K562 (cell line): Measurements from ENCODE around the gene DNAAF3. TPM values are rescaled to one million over a fixed set of nuclear protein-coding genes. Genes with fewer than 3 reads are reported as not detected.
A peak's percentile ranks its signal among the peaks of the same experiment; 100 is the strongest.

ENCODE experiments used
- BACH1 ChIP-seq: fragments of 200-800 bp; sonication (Bioruptor generic); IDR thresholded peaks from 2 replicates; pipeline ENCODE4 v1.6.1; 2016; ENCODE audit warnings: missing genetic modification characterization, missing compliant biosample characterization
- BRF1 ChIP-seq: IDR thresholded peaks from 3 replicates; pipeline ENCODE4 v1.6.1; 2011; ENCODE audit warnings: borderline replicate concordance, mild to moderate bottlenecking; ENCODE audit not compliant: insufficient read length; ENCODE audit errors: extremely low read depth
- CHD7 ChIP-seq: fragments of 200-600 bp; sonication (generic); IDR thresholded peaks from one replicate; pipeline ENCODE4 v1.6.1; 2012; ENCODE audit warnings: mild to moderate bottlenecking, low read depth, low read length, inconsistent platforms
- EP300 ChIP-seq: IDR thresholded peaks from 2 replicates; pipeline ENCODE4 v1.6.1; 2012; ENCODE audit warnings: low read length, improper control_type of control experiment
- MCM7 ChIP-seq, 2 experiments: fragments of 450-650 bp; IDR thresholded peaks; 2 replicates each; pipeline ENCODE4 v1.6.1; 2016 to 2018
- NCOA2 ChIP-seq, 2 experiments: fragments of 450-650 bp; IDR thresholded peaks; 2 replicates each; pipeline ENCODE4 v1.6.1; 2018; ENCODE audit warnings: mild to moderate bottlenecking in 2 of 2, moderate library complexity in 1 of 2; ENCODE audit not compliant: partially characterized antibody in 2 of 2
- RBBP5 ChIP-seq: fragments of 200-600 bp; sonication (generic); IDR thresholded peaks from 2 replicates; pipeline ENCODE4 v1.6.1; 2012; ENCODE audit warnings: borderline replicate concordance, mild to moderate bottlenecking, low read length, control low read depth, inconsistent platforms; ENCODE audit not compliant: insufficient read depth, poor library complexity, severe bottlenecking
- TAF15 ChIP-seq: fragments of 200-400 bp; formaldehyde crosslinking; IDR thresholded peaks from 2 replicates; pipeline ENCODE4 v1.6.1; 2017; ENCODE audit warnings: mild to moderate bottlenecking, low read depth, low read length, moderate library complexity
- TRIM28 ChIP-seq: fragments of 450-650 bp; IDR thresholded peaks from 2 replicates; pipeline ENCODE4 v1.6.1; 2017
- ZFP1 ChIP-seq: fragments of 450-650 bp; formaldehyde crosslinking; IDR thresholded peaks from 2 replicates; pipeline ENCODE4 v1.4.0; 2020; ENCODE audit warnings: mild to moderate bottlenecking, mixed read lengths
- ZFP91 ChIP-seq: sonication (generic); formaldehyde crosslinking; IDR thresholded peaks from 2 replicates; pipeline ENCODE4 v1.8.0; 2022; ENCODE audit warnings: mild to moderate bottlenecking, missing genetic modification reagents
- ZNF384 ChIP-seq: IDR thresholded peaks from 2 replicates; pipeline ENCODE4 v1.6.1; 2012; ENCODE audit warnings: low read depth, low read length, improper control_type of control experiment
- polyA plus RNA-seq, 8 experiments: library from polyadenylated mRNA; depleted of rRNA in 4 of 8; stranded (reverse) in 5 of 8; unstranded in 3 of 8; fragments of >200 nt; fragmentation: Nextera tagmentation in 2 of 8; fragmentation: Illumina TruSeq in 1 of 8; extraction: Ambion mirVana in 2 of 8; extraction: Trizol in 1 of 8; gene quantifications; 2 replicates each; pipeline versions ENCODE4 v1.2.1 to v1.2.3, GENCODE V29; 2011 to 2014; ENCODE audit warnings: inconsistent platforms in 1 of 8, missing spikeins in 1 of 8
- total RNA-seq, 7 experiments: library from RNA; depleted of rRNA in 6 of 7; stranded (reverse); fragments of >200 nt in 6 of 7; fragmentation: Illumina TruSeq in 2 of 7; extraction: Trizol in 2 of 7; gene quantifications; 2 replicates each; pipeline versions ENCODE4 v1.2.1 to v1.2.3, GENCODE V29; 2011 to 2021; ENCODE audit warnings: low replicate concordance in 1 of 7
- TF ChIP-seq, protein P1 (sequence below): fragments of 450-650 bp; formaldehyde crosslinking; IDR thresholded peaks from 2 replicates; pipeline ENCODE4 v1.4.0; 2022; ENCODE audit warnings: missing genetic modification characterization

Gene DNAAF3
- total and polyA plus RNA-seq, 9 of the 15 experiments (the other 6 are each of a cell fraction or from before 2014, with no cell fraction given), result 21.6 to 61.5 (median 43.0) TPM

- TF ChIP-seq NCOA2 (IDR thresholded peaks at IDR 0.05; ENCODE audit: partially characterized antibody in 2 of 2), result no peak
- no peak; the same call in 1 of the 2 replicates for TF ChIP-seq TRIM28
- TF ChIP-seq CHD7, result no peak
- no peak for TF ChIP-seq BACH1 (tag)
- TF ChIP-seq ZFP91 (CRISPR knock-in tag), result no peak
- no peak for TF ChIP-seq BRF1
- TF ChIP-seq TAF15, result no peak
- TF ChIP-seq, protein P1, sequence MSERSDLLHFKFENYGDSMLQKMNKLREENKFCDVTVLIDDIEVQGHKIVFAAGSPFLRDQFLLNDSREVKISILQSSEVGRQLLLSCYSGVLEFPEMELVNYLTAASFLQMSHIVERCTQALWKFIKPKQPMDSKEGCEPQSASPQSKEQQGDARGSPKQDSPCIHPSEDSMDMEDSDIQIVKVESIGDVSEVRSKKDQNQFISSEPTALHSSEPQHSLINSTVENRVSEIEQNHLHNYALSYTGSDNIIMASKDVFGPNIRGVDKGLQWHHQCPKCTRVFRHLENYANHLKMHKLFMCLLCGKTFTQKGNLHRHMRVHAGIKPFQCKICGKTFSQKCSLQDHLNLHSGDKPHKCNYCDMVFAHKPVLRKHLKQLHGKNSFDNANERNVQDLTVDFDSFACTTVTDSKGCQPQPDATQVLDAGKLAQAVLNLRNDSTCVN (CRISPR knock-in tag), result no peak
- TF ChIP-seq RBBP5, result no peak
- peak; percentile 91 for TF ChIP-seq EP300
- no peak for TF ChIP-seq ZNF384
- no peak for TF ChIP-seq ZFP1 (CRISPR knock-in tag)
- no peak for TF ChIP-seq MCM7 (IDR thresholded peaks at IDR 0.05)
Measured at GRCh38 chr19:55158848-55159749, 7.3 kb downstream of the DNAAF3 start (continued).
